ENCODE data around the gene CECR2. TPM values are rescaled to one million over a fixed set of nuclear protein-coding genes. Genes with fewer than 3 reads are reported as not detected.

CECR2 gene
- total RNA-seq, 4 donors from 2014 or later: 1.8 to 2.7 (median 2.2) TPM

- 93 to 95% methylated on average over 14 of the region's 14 CpGs for WGBS, 2 donors
- intact Hi-C loops (cut with DNase I; ENCODE audit: low total_unique reads): no loop called here
- H3K4me3 ChIP-seq (ENCODE audit: low read depth, poor library complexity, severe bottlenecking): no peak overlapping the region
- TF ChIP-seq POLR2A (IDR thresholded peaks at IDR 0.05): no peak
- TF ChIP-seq CTCF (IDR thresholded peaks at IDR 0.05): no peak
- no peak for DNase-seq (ENCODE audit: low spot score in 2 of 2)
These were observed 210.3 kb downstream of the CECR2 start for GRCh38 chr22:17579535-17579981.

DNA sequence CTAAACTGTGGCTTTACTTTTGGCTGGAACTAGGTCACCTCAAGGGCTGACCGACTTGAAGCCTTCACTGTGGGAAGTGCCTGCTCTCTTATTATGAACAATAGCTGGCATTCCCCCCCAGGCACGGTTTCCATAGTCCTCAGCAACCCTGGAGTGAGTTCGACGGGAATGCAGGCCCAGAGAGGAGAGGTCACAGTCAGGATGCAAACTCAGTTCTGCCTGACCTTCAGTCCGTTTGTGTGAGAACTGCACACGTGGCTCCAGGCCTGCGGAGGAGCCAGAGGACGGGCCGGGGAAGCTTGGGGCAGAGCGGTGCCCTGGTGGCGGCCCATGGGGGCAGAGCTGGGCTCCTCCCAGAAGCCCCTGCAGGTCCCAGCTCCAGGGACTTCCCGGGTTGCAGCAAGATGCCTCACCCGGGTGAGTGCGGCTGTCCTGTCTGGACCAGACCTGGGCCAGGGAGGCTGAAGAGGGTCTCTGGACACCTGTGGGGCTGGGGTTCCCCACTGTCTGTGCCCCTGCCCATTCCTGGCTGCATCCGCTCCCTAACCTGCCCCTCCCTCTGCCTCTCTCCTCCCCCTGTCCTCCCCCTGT, 211.3 kb downstream of the CECR2 start:
- DNase-seq (ENCODE audit: low spot score in 2 of 2): no peak

DNA sequence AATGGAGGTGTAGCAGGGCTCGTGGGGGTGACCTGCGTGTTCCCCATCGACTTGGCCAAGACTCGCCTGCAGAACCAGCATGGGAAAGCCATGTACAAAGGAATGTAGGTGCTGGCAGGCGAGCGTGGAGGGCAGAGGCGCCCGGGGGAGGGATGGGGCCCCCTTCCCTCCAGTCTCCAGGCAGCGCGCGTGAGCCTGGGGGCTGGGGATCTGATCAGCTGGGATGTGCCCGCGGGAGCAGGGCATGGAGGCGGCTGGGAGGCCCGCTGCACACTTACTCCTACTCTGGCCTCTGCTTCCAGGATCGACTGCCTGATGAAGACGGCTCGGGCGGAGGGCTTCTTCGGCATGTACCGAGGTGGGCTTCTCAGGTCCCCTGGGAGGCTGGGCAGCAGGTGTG, 211.8 kb downstream of the CECR2 start:
- TF ChIP-seq POLR2A (IDR thresholded peaks at IDR 0.05): no peak
- TF ChIP-seq CTCF (IDR thresholded peaks at IDR 0.05): no peak
- no peak for DNase-seq (ENCODE audit: low spot score in 2 of 2)
- 75 to 79% methylated on average over 21 of the region's 21 CpGs for WGBS, 2 donors

More for the DNA sequence above, 211.3 kb downstream of the CECR2 start:
- WGBS, 2 donors: 74 to 75% methylated on average over 12 to 15 of the region's 15 CpGs
- intact Hi-C loops (cut with DNase I; ENCODE audit: low total_unique reads): no loop called here
- H3K4me3 ChIP-seq (ENCODE audit: low read depth, poor library complexity, severe bottlenecking): no peak overlapping the region
- TF ChIP-seq POLR2A (IDR thresholded peaks at IDR 0.05) (no peak), CTCF (IDR thresholded peaks at IDR 0.05) (no peak)

GRCh38 chr22:17581631-17582030, 212.4 kb downstream of the CECR2 start:
- no peak overlapping the region for H3K4me3 ChIP-seq (ENCODE audit: low read depth, poor library complexity, severe bottlenecking)
- DNase-seq (ENCODE audit: low spot score in 2 of 2): no peak
- no peak for TF ChIP-seq CTCF (IDR thresholded peaks at IDR 0.05)
- TF ChIP-seq POLR2A (IDR thresholded peaks at IDR 0.05): no peak
- WGBS, 2 donors: 87 to 91% methylated on average over 17 of the region's 17 CpGs
- intact Hi-C loops (cut with DNase I; ENCODE audit: low total_unique reads): no loop called here

More for the DNA sequence above, 211.8 kb downstream of the CECR2 start:
- no peak overlapping the region for H3K4me3 ChIP-seq (ENCODE audit: low read depth, poor library complexity, severe bottlenecking)
- intact Hi-C loops (cut with DNase I; ENCODE audit: low total_unique reads): no loop called here

- intact Hi-C loops (cut with DNase I; ENCODE audit: low total_unique reads): no loop called here
These were observed 213.9 kb downstream of the CECR2 start for GRCh38 chr22:17583151-17583550.

More at GRCh38 chr22:17583151-17583550, 213.9 kb downstream of the CECR2 start:
- no peak overlapping the region for H3K4me3 ChIP-seq (ENCODE audit: low read depth, poor library complexity, severe bottlenecking)
- no peak for DNase-seq (ENCODE audit: low spot score in 2 of 2)
- TF ChIP-seq POLR2A (IDR thresholded peaks at IDR 0.05) (no peak), CTCF (IDR thresholded peaks at IDR 0.05) (no peak)
- WGBS, 2 donors: 88 to 92% methylated on average over 10 of the region's 10 CpGs
